ENCODE results near the gene KCNJ1. TPM values are rescaled to one million over a fixed set of nuclear protein-coding genes. Genes with fewer than 3 reads are reported as not detected.

Gene KCNJ1
- total RNA-seq, 1 donor from 2014 or later: not detected

DNA sequence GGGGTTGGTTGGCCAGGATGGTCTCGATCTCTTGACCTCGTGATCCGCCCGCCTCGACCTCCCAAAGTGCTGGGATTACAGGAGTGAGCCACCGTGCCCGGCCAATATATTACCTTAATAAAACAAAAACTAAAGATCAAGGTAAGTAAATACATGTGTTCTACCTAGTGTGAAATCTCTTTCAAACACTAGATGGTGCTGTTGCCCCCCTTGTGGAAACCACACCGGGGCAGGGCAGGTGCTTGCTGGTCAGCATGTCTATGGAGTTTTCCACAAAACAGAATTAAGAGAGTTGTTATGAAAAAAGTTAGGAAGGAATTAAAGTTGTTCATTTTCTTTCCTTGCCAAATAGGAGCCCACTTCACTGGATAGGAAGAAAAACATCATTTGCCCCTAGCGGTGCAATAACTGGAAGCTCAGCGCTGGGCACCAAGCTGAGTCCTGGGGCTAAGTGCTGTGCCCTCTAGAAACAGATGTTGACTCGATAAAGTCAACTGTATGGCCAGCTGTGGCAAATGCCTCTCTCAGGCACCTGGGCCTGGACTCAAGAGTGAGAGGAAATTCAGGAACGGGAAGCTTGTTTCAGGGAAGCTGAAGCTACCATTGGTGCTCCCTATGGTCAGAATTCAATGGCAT, 17.7 kb upstream of the KCNJ1 start:
- DNase-seq (ENCODE audit: low spot score in 2 of 2) (peak in 1 of 2 donors; percentile 61), FAIRE-seq (no peak)

GRCh38 chr11:128884054-128884453, 17.0 kb upstream of the KCNJ1 start:
- FAIRE-seq (no peak), DNase-seq (ENCODE audit: low spot score in 2 of 2) (no peak)

- no peak for FAIRE-seq
- DNase-seq (ENCODE audit: low spot score in 2 of 2): no peak
Measured at GRCh38 chr11:128882451-128882850, 15.4 kb upstream of the KCNJ1 start.

DNA sequence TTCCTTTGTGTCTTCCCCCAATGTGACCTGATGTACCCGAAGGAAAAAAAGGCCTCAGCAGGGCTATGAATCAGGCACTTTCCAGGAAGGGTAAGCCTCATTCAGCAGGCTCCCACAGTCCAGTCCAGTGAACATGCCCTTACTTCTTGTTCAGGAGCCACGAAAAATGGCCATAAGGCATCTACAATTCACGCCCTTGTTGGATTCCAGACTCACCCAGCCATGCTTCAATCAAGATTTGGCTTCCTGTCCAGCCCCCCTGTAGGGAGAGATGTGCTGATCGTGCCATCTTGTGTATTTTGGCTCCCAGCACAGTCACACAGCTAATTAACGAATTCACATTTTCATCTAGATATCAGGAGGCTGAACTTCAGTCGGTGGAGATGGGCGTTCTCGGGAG, 14.1 kb upstream of the KCNJ1 start:
- no peak for FAIRE-seq
- no peak for DNase-seq (ENCODE audit: low spot score in 2 of 2)

DNA sequence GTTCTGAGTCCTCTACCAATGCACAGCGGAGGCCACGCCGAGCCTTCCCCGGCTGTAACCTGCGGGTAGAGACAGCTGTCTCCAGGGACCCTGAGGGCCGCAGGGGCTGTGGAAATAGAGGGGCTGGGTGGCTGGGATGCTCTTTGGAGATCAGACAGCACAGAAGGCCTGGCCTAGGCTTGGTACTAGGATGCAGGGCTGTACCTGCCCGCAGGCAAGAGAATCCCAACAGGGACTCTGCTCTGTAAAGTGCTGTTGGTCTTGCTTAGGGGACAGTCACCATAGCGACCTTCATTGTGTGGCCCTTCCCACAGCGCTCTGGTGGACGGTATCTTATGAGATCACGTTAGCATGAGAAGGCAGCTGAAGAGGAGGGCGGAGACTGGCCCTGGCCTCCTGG, 12.7 kb upstream of the KCNJ1 start:
- no peak for DNase-seq (ENCODE audit: low spot score in 2 of 2)
- no peak for FAIRE-seq

DNA sequence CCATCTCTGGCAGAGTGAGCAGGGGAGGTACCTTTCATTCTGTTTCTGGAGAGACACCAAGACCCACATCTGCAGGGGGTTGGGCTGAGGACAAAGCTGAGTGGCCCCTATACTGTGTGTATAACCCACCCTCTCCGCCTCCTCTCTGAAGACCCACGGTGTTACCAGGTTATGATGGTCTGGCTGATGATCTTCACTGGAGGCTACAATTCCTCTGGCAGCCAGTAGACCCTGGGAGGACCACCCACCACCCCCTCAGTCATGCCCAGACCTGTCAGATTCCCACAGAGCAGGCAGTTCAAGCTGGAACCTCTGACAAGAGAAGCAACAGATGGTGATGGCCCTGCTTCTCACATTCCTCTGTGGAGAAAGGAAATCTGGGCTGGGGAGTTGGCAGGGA, 11.4 kb upstream of the KCNJ1 start:
- DNase-seq (ENCODE audit: low spot score in 2 of 2) (no peak), FAIRE-seq (no peak)

DNA sequence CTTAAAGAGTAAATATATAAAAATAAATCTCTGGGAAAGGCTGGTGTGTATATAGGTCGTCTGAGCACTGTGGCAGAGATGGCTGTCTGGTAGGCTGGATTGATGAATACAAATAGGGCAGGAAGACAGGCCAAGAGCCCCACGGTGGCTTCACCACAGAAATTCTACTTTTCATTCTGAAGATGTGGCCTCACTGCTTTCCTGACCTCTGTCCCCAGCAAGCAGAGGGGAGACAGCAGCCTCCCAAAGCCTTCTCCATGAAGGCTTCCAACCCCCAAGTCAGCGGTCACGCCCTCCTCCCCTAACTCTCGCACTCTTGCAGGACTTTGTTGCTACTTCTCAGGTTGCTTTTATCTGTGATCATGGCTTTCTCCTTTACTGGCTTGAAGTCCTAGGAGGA, 10.6 kb upstream of the KCNJ1 start:
- FAIRE-seq (no peak), DNase-seq (ENCODE audit: low spot score in 2 of 2) (no peak)

DNA sequence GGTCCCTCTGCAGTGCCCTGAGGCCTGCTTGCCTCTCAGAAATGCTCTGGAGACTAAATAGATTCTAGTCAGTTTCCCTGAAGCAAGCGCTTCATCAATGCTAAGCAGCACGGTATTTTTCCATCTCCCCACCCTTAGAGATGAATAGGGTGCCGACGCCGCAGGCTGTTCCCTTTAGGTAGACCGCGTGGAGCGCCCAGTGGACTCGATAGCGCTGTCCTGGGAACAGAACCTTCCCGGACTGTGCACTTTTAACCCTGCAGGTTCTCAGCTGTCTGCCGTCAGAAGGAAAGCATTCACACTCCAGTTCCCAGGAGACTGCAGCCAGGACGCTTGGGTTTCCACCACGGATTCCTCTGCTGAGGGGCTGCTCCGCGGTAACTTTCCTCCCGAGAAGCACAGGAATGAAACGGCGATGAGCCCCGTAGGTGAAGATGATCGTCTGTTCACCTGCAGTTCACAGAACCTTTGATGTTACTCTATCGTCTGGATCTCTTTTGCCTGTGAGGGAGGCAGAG, 9.1 kb upstream of the KCNJ1 start:
- DNase-seq (ENCODE audit: low spot score in 2 of 2): no peak
- no peak for FAIRE-seq

- DNase-seq (ENCODE audit: low spot score in 2 of 2) (no peak), FAIRE-seq (no peak)
Measured at GRCh38 chr11:128874427-128874826, 7.3 kb upstream of the KCNJ1 start.

GRCh38 chr11:128872594-128872993, 5.5 kb upstream of the KCNJ1 start:
- DNase-seq (ENCODE audit: low spot score in 2 of 2): no peak
- no peak for FAIRE-seq

- no peak for FAIRE-seq
Measured at GRCh38 chr11:128872094-128872493, 5.0 kb upstream of the KCNJ1 start.

GRCh38 chr11:128871168-128871610, 4.1 kb upstream of the KCNJ1 start:
- FAIRE-seq: no peak
- DNase-seq (ENCODE audit: low spot score in 2 of 2): no peak

More at GRCh38 chr11:128872094-128872493, 5.0 kb upstream of the KCNJ1 start:
- DNase-seq (ENCODE audit: low spot score in 2 of 2): no peak

GRCh38 chr11:128868841-128869671, 2.0 kb upstream of the KCNJ1 start:
- FAIRE-seq: no peak
- no peak for DNase-seq (ENCODE audit: low spot score in 2 of 2)

GRCh38 chr11:128865490-128865889, 1.6 kb downstream of the KCNJ1 start:
- no peak for FAIRE-seq

GRCh38 chr11:128862908-128863660, 4.0 kb downstream of the KCNJ1 start:
- FAIRE-seq: no peak

More at GRCh38 chr11:128865490-128865889, 1.6 kb downstream of the KCNJ1 start:
- no peak for DNase-seq (ENCODE audit: low spot score in 2 of 2)

GRCh38 chr11:128862406-128862805, 4.7 kb downstream of the KCNJ1 start:
- no peak for DNase-seq (ENCODE audit: low spot score in 2 of 2)
- FAIRE-seq: no peak

More at GRCh38 chr11:128862908-128863660, 4.0 kb downstream of the KCNJ1 start:
- DNase-seq (ENCODE audit: low spot score in 2 of 2): no peak

GRCh38 chr11:128860571-128861361, 6.3 kb downstream of the KCNJ1 start:
- no peak for FAIRE-seq

GRCh38 chr11:128859563-128860441, 7.3 kb downstream of the KCNJ1 start:
- DNase-seq (ENCODE audit: low spot score in 2 of 2): peak in 1 of 2 donors; percentile 63
- no peak for FAIRE-seq

More at GRCh38 chr11:128860571-128861361, 6.3 kb downstream of the KCNJ1 start:
- no peak for DNase-seq (ENCODE audit: low spot score in 2 of 2)

DNA sequence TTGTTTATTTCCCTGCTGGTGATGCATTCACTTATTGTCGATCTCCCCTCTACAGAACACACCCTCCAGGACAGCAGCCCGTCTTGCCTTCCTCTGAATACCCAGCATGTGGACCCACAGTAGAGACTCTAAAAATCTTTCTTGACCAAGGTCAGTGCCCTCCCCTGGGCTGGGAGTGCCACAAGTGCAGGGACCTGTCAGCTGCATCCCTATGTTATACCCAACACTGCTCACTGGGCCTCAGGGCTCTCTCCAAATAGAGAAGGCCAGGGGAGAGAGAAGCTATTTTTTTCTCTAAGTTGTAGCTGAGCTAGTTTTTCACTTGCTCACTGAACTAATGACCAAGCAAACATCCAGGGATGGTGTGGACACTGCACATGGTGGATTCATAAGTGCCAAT, 9.8 kb downstream of the KCNJ1 start:
- no peak for FAIRE-seq

More for the DNA sequence above, 9.8 kb downstream of the KCNJ1 start:
- DNase-seq (ENCODE audit: low spot score in 2 of 2): no peak
